ENCODE results near the gene PDGFA.

The PDGFA gene

GRCh38 chr7:491292-491957 is 28.2 kb downstream of the PDGFA start:
- no peak for DNase-seq (ENCODE audit: low read depth in 3 of 3)

- DNase-seq (ENCODE audit: low read depth in 3 of 3), result no peak
These were observed 29.0 kb downstream of the PDGFA start for GRCh38 chr7:490461-491291.

GRCh38 chr7:489876-490275 is 29.8 kb downstream of the PDGFA start:
- no peak for DNase-seq (ENCODE audit: low read depth in 3 of 3)

GRCh38 chr7:486216-486743 is 33.4 kb downstream of the PDGFA start:
- no peak for DNase-seq (ENCODE audit: low read depth in 3 of 3)

- no peak for DNase-seq (ENCODE audit: low read depth in 3 of 3)
These were observed 34.2 kb downstream of the PDGFA start for GRCh38 chr7:485188-486081.

GRCh38 chr7:484356-485101 is 35.1 kb downstream of the PDGFA start:
- DNase-seq (ENCODE audit: low read depth in 3 of 3), result no peak

- DNase-seq (ENCODE audit: low read depth in 3 of 3), result no peak
These were observed 35.8 kb downstream of the PDGFA start for GRCh38 chr7:483656-484355.

- DNase-seq (ENCODE audit: low read depth in 3 of 3), result no peak
These were observed 37.0 kb downstream of the PDGFA start for GRCh38 chr7:482521-483083.

- no peak for DNase-seq (ENCODE audit: low read depth in 3 of 3)
These were observed 38.3 kb downstream of the PDGFA start for GRCh38 chr7:481219-481930.

- no peak for DNase-seq (ENCODE audit: low read depth in 3 of 3)
These were observed 39.0 kb downstream of the PDGFA start for GRCh38 chr7:480531-481218.

GRCh38 chr7:479948-480499 is 39.6 kb downstream of the PDGFA start:
- no peak for DNase-seq (ENCODE audit: low read depth in 3 of 3)

GRCh38 chr7:479115-479947 is 40.3 kb downstream of the PDGFA start:
- no peak for DNase-seq (ENCODE audit: low read depth in 3 of 3)

- DNase-seq (ENCODE audit: low read depth in 3 of 3), result no peak
These were observed 41.9 kb downstream of the PDGFA start for GRCh38 chr7:477626-478220.

- DNase-seq (ENCODE audit: low read depth in 3 of 3), result no peak
These were observed 42.8 kb downstream of the PDGFA start for GRCh38 chr7:476736-477360.

GRCh38 chr7:475951-476441 is 43.6 kb downstream of the PDGFA start:
- DNase-seq (ENCODE audit: low read depth in 3 of 3), result no peak

GRCh38 chr7:475425-475728 is 44.3 kb downstream of the PDGFA start:
- no peak for DNase-seq (ENCODE audit: low read depth in 3 of 3)

All from stimulated activated CD4-positive, alpha-beta T cell treated with anti-CD3 and anti-CD28 coated beads, TNF-alpha, amount 100 ng/mL, for 4 hours (primary cell).